H1 (cell line): ENCODE data around the gene DNER.

Experiments used
- BRCA1 ChIP-seq: IDR thresholded peaks from 2 replicates; pipeline ENCODE4 v1.6.1; 2012; ENCODE audit warnings: low read depth, low read length, improper control_type of control experiment
- KDM1A ChIP-seq: fragments of 200-600, 300-600 bp; sonication (generic); IDR thresholded peaks from 2 replicates; pipeline ENCODE4 v1.7.1; 2016; ENCODE audit warnings: mild to moderate bottlenecking, low read length, borderline replicate concordance
- RXRA ChIP-seq: IDR thresholded peaks from 2 replicates; pipeline ENCODE4 v1.6.1; 2011; ENCODE audit warnings: low read depth, mild to moderate bottlenecking, low read length, moderate library complexity; ENCODE audit not compliant: insufficient read depth
- TAF1 ChIP-seq: IDR thresholded peaks from 2 replicates; pipeline ENCODE4 v1.6.1; 2011; ENCODE audit warnings: mild to moderate bottlenecking, low read depth, low read length
- ZNF274 ChIP-seq: IDR thresholded peaks from 2 replicates; pipeline ENCODE4 v1.7.0; 2012; ENCODE audit warnings: low read length, borderline replicate concordance; ENCODE audit errors: extremely low read depth
- TF ChIP-seq, protein P1 (sequence below), 3 experiments: IDR thresholded peaks; 1 replicate in 2 of 3; 2 replicates in 1 of 3; pipeline versions ENCODE4 v1.5.1 to v1.6.1; 2011; ENCODE audit warnings: low read length in 3 of 3, mild to moderate bottlenecking in 3 of 3, inconsistent platforms in 2 of 3, low read depth in 1 of 3, moderate library complexity in 1 of 3; ENCODE audit not compliant: insufficient read depth in 1 of 3; ENCODE audit errors: control extremely low read depth in 1 of 3
- TF ChIP-seq, protein P2 (sequence below): IDR thresholded peaks from 2 replicates; pipeline ENCODE4 v1.6.1; 2011; ENCODE audit warnings: low read depth, mild to moderate bottlenecking, low read length; ENCODE audit not compliant: insufficient read depth

- TF ChIP-seq, protein P1, sequence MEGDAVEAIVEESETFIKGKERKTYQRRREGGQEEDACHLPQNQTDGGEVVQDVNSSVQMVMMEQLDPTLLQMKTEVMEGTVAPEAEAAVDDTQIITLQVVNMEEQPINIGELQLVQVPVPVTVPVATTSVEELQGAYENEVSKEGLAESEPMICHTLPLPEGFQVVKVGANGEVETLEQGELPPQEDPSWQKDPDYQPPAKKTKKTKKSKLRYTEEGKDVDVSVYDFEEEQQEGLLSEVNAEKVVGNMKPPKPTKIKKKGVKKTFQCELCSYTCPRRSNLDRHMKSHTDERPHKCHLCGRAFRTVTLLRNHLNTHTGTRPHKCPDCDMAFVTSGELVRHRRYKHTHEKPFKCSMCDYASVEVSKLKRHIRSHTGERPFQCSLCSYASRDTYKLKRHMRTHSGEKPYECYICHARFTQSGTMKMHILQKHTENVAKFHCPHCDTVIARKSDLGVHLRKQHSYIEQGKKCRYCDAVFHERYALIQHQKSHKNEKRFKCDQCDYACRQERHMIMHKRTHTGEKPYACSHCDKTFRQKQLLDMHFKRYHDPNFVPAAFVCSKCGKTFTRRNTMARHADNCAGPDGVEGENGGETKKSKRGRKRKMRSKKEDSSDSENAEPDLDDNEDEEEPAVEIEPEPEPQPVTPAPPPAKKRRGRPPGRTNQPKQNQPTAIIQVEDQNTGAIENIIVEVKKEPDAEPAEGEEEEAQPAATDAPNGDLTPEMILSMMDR (IDR thresholded peaks at IDR 0.05; ENCODE audit: control extremely low read depth in 1 of 3, insufficient read depth in 1 of 3, low read depth in 1 of 3, low read length in 3 of 3), result no peak
- TF ChIP-seq, protein P2, sequence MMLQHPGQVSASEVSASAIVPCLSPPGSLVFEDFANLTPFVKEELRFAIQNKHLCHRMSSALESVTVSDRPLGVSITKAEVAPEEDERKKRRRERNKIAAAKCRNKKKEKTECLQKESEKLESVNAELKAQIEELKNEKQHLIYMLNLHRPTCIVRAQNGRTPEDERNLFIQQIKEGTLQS, result no peak
- TF ChIP-seq ZNF274 (no peak), RXRA (no peak), BRCA1 (no peak), KDM1A (no peak), TAF1 (no peak)
These were observed 94.1 kb downstream of the DNER start for GRCh38 chr2:229620289-229620688.
